ENCODE data around the gene MRPL2.
"Not testable (repeated sequence)": the region's sequence is repeated elsewhere in the genome, so short reads cannot be mapped to it uniquely, and the experiment has no call there.

DNA sequence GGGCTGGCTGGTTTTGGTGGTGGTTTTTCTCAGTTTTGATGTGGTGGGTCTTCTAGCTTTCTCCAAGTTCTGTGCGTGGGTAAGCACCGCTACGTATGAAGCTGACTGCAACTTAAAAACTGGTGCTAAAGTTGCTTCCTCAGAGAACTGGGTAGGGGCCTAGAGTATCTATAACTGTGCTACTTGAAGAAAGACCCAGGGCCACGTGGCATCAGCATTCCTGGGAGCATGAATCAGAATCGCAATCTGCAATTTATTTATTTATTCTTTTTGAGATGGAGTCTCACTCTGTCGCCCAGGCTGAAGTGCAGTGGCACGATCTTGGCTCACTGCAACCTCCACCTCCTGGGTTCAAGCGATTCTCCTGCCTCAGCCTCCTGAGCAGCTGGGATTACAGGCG lies 22.7 kb upstream of the MRPL2 start:
- not testable (repeated sequence) for TF ChIP-seq CTCF (IDR thresholded peaks at IDR 0.05; ENCODE audit: control extremely low read depth in 1 of 3, insufficient read depth in 1 of 3, low read depth in 1 of 3, low read length in 3 of 3); POLR2AphosphoS5 (IDR thresholded peaks at IDR 0.05; ENCODE audit: low read depth, low read length); TAF1 (IDR thresholded peaks at IDR 0.05; ENCODE audit: low read depth, low read length); JUND (IDR thresholded peaks at IDR 0.05; ENCODE audit: low read length); POLR2A (IDR thresholded peaks at IDR 0.05; ENCODE audit: control extremely low read depth in 1 of 2, low read depth in 2 of 2, low read length in 2 of 2)
